Measurements from ENCODE around the gene FAM186B.

DNA sequence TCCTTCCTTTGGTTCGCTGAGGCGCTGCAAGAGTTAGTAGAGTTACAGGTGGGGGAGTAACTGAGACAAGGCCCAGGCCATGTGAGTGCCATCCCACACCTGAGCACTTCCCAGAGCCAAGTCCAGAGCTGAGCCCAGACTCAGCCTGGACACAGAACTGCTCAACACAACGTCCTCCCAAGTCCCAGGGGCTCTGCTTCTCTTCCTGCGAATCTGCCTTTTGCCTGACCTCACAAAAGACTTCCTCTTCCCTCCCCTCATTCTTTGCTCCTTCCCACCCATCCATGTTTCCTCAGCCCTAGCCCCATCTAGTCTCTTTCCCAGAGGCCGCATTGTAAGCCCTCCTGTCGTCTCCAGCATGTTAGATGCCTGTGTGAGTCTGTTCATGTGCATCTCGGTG lies 20.8 kb downstream of the FAM186B start:
- TF ChIP-seq JUN (IDR thresholded peaks at IDR 0.05) (no peak), RAD21 (conservative IDR thresholded peaks at IDR 0.05 in 1 of 2, IDR thresholded peaks at IDR 0.05 in 1 of 2) (no peak), ZSCAN20 (CRISPR knock-in tag; IDR thresholded peaks at IDR 0.05) (no peak), POLR2A (IDR thresholded peaks at IDR 0.05; ENCODE audit: low read length) (no peak), EP300 (IDR thresholded peaks at IDR 0.05) (no peak), CEBPB (IDR thresholded peaks at IDR 0.05) (no peak)
- TF ChIP-seq, protein P1, sequence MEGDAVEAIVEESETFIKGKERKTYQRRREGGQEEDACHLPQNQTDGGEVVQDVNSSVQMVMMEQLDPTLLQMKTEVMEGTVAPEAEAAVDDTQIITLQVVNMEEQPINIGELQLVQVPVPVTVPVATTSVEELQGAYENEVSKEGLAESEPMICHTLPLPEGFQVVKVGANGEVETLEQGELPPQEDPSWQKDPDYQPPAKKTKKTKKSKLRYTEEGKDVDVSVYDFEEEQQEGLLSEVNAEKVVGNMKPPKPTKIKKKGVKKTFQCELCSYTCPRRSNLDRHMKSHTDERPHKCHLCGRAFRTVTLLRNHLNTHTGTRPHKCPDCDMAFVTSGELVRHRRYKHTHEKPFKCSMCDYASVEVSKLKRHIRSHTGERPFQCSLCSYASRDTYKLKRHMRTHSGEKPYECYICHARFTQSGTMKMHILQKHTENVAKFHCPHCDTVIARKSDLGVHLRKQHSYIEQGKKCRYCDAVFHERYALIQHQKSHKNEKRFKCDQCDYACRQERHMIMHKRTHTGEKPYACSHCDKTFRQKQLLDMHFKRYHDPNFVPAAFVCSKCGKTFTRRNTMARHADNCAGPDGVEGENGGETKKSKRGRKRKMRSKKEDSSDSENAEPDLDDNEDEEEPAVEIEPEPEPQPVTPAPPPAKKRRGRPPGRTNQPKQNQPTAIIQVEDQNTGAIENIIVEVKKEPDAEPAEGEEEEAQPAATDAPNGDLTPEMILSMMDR (IDR thresholded peaks at IDR 0.05) = no peak
- TF ChIP-seq, protein P2, sequence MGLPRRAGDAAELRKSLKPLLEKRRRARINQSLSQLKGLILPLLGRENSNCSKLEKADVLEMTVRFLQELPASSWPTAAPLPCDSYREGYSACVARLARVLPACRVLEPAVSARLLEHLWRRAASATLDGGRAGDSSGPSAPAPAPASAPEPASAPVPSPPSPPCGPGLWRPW (IDR thresholded peaks at IDR 0.05) = no peak
- TF ChIP-seq, protein P3, sequence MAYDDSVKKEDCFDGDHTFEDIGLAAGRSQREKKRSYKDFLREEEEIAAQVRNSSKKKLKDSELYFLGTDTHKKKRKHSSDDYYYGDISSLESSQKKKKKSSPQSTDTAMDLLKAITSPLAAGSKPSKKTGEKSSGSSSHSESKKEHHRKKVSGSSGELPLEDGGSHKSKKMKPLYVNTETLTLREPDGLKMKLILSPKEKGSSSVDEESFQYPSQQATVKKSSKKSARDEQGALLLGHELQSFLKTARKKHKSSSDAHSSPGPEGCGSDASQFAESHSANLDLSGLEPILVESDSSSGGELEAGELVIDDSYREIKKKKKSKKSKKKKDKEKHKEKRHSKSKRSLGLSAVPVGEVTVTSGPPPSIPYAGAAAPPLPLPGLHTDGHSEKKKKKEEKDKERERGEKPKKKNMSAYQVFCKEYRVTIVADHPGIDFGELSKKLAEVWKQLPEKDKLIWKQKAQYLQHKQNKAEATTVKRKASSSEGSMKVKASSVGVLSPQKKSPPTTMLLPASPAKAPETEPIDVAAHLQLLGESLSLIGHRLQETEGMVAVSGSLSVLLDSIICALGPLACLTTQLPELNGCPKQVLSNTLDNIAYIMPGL (CRISPR knock-in tag; IDR thresholded peaks at IDR 0.05; ENCODE audit: borderline replicate concordance) = no peak
- TF ChIP-seq, protein P4, sequence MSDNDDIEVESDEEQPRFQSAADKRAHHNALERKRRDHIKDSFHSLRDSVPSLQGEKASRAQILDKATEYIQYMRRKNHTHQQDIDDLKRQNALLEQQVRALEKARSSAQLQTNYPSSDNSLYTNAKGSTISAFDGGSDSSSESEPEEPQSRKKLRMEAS (IDR thresholded peaks at IDR 0.05) = no peak

Measured in A549 (cell line).